ENCODE measurements around the gene NHSL2.

DNA sequence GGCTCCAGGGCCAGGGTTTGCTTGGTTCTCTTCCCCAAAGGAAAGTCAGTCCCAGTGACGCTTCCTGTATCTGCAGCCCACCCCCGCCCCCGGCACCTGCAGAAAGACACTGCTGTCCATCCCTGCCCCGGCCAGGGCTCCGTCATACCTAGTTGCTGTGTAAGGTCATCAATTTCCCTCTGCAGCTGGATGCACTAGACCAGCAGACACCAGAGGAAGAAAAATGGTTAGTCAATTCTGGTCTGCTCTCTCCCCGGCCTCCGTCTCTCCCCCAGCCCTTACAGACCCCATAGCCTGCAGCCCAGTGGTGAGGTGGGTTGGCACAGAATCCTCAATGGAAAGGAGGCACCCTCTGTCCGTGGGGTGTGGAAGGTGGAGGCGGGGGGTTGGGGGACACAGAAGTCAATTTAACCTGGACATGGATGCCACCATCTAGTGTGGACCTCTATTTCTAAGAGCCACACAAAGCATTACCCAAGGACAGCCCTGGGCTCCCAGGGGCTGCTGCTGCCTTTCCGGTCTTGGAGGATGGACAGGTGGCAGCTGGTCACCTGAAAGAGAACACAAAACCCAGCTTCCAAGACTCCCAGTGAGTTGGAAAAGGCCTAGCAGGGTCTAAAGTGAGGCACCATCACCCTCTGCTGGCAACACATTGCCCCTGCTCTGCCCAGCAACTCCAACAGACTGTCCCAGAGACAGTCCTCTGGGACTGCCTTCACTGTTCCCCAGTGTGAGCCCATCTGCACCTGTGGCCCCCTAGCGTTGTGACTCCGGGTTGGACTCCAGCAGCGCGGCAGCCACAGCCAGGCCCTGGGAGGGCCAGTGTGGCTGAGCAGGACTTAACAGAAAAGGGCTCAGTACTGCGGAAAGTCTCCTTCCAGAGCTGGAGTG is 40.2 kb upstream of the NHSL2 start:
- TF ChIP-seq POLR2A (IDR thresholded peaks at IDR 0.05) (no peak), EP300 (IDR thresholded peaks at IDR 0.05) (no peak)
- TF ChIP-seq, protein P1, sequence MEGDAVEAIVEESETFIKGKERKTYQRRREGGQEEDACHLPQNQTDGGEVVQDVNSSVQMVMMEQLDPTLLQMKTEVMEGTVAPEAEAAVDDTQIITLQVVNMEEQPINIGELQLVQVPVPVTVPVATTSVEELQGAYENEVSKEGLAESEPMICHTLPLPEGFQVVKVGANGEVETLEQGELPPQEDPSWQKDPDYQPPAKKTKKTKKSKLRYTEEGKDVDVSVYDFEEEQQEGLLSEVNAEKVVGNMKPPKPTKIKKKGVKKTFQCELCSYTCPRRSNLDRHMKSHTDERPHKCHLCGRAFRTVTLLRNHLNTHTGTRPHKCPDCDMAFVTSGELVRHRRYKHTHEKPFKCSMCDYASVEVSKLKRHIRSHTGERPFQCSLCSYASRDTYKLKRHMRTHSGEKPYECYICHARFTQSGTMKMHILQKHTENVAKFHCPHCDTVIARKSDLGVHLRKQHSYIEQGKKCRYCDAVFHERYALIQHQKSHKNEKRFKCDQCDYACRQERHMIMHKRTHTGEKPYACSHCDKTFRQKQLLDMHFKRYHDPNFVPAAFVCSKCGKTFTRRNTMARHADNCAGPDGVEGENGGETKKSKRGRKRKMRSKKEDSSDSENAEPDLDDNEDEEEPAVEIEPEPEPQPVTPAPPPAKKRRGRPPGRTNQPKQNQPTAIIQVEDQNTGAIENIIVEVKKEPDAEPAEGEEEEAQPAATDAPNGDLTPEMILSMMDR (IDR thresholded peaks at IDR 0.05) = no peak
